Measurements from ENCODE around the gene SORBS2. TPM values are rescaled to one million over a fixed set of nuclear protein-coding genes. Genes with fewer than 3 reads are reported as not detected.

The SORBS2 gene
- total and polyA plus RNA-seq, 7 experiments from 2014 or later = 0.21 to 1.4 TPM; not detected in 5

DNA sequence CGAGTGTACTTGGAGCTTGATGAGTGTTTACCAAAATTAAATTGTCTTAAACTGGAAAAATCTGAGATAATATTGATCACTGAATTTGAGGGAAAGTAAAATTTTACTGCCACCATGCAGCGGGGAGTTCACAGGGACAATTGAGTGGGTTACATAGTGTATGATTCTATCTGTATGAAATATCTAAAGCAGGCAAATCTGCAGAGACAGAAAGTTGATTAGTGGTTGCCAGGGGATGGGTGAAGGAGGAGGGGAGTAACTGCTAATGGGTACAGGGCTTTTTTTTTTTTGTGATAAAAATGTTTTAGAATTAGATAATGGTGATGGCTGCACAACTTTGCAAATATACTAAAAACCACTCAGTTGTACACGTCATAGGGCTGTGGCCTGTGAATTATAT, 241.3 kb downstream of the SORBS2 start:
- Histone ChIP-seq H3K4me1 (ENCODE audit: control insufficient read depth in 2 of 2, insufficient read depth in 2 of 2, low read length in 2 of 2) (no peaks in the 10 kb centered on the region), H3K27ac (ENCODE audit: low read depth, low read length) (no peak overlapping the region), H3K4me3 (ENCODE audit: low read length) (no peak overlapping the region), H3K27me3 (ENCODE audit: control insufficient read depth in 2 of 2, insufficient read depth in 2 of 2, low read length in 2 of 2) (peaks cover 0 to 3% of the 10 kb centered on the region in 2 donors), H3K9me3 (ENCODE audit: control insufficient read depth in 2 of 3, low read length in 3 of 3) (no peaks in the 10 kb centered on the region), H3K36me3 (ENCODE audit: control insufficient read depth in 2 of 3, insufficient read depth in 3 of 3, low read length in 3 of 3) (no peaks in the 10 kb centered on the region)
- DNase-seq = no peak
- CTCF ChIA-PET = no interaction called here
- POLR2A ChIA-PET = no interaction called here
- Mint-ChIP-seq H3K4me3 (no peak overlapping the region), H3K4me1 (no peaks in the 10 kb centered on the region), H3K27ac (no peak overlapping the region), H3K36me3 (no peaks in the 10 kb centered on the region), H3K9me3 (peaks cover 0 to 2% (median 0%) of the 10 kb centered on the region in 11 donors), H3K27me3 (peaks cover 0 to 31% (median 14%) of the 10 kb centered on the region in 5 donors)
- intact Hi-C loops (cut with micrococcal nuclease) = no loop called here
- ATAC-seq = no peak

DNA sequence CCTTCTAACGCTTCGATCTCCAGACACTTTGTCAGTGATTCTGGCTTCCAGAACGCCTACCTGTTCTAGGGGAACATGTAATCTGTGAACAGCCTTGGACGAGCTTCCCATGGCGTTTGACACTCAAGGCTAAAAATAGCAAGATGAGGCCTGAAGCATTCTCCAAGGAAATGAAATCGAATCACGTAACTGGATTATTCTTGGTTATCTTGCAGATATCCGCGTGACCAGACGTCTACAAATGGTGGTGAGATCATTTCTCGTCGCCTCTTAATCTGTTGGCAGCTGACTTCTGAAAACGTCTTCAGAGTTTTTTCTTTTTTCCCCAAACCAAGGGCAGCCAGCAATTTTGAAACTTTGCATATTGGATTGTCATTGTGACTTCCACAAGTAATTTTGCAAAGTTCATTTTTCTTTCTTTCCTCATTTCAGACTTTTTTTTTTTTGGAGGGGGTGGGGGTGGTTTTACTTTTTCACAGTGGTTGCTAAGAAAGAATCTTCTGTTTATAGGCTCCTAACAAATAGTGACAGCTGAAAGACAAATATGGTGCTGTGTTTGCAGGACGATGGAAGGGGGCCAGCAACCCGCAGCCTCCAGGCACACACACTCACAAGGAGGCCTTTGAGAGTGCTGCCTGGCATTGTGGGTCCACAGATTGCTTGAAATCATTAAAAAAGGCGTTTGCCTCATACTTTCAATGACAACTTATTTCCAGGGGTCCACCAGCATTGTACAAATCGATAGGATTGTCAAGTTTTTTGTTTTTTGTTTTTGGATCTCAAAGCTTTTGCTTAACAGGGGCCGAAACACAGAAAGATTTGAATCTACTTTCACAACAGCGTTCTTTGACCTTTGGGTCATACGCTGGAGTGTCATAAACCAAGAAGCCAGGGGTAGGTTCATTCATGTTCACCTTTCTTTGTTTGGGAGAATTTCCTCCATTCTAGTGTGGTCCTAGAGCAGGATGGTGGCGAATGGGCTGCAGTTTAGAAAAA, 244.3 kb downstream of the SORBS2 start:
- no peak for ATAC-seq
- intact Hi-C loops (cut with micrococcal nuclease) = no loop called here

DNA sequence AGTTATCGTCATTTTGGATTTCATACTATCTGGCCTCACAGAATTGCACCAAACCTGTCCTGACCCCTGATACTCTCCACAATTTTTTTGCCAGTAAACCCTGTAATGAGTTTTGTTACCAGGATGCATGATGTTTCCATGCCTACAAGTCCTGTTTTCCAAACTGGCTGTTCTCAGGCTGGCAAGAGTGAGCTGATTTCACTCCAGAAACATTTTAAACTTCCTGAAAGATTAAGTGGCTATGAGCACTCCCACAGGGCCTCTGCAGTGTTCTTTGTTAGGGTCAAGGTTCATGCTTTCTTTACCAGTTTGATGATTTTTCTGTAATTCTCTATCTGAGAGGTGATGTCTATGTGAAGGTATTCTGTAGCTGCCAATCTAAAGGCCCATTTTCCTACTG, 245.0 kb downstream of the SORBS2 start:
- CTCF ChIA-PET = no interaction called here
- peaks cover 0 to 19% (median 4%) of the 10 kb centered on the region in 11 donors for H3K9me3 Mint-ChIP-seq
- H3K9me3 ChIP-seq (ENCODE audit: control insufficient read depth in 2 of 3, low read length in 3 of 3) = no peaks in the 10 kb centered on the region
- DNase-seq = no peak
- H3K36me3 ChIP-seq (ENCODE audit: control insufficient read depth in 2 of 3, insufficient read depth in 3 of 3, low read length in 3 of 3) = no peaks in the 10 kb centered on the region
- no peak for ATAC-seq
- no peaks in the 10 kb centered on the region for H3K4me1 Mint-ChIP-seq
- no peak overlapping the region for H3K27ac ChIP-seq (ENCODE audit: low read depth, low read length)
- intact Hi-C loops (cut with micrococcal nuclease) = no loop called here
- no peak overlapping the region for H3K27ac Mint-ChIP-seq
- peaks cover 2 to 25% (median 14%) of the 10 kb centered on the region in 5 donors for H3K27me3 Mint-ChIP-seq
- H3K4me1 ChIP-seq (ENCODE audit: control insufficient read depth in 2 of 2, insufficient read depth in 2 of 2, low read length in 2 of 2) = no peaks in the 10 kb centered on the region
- H3K4me3 ChIP-seq (ENCODE audit: low read length) = no peak overlapping the region
- H3K27me3 ChIP-seq (ENCODE audit: control insufficient read depth in 2 of 2, insufficient read depth in 2 of 2, low read length in 2 of 2) = peaks cover 0 to 3% of the 10 kb centered on the region in 2 donors
- H3K36me3 Mint-ChIP-seq = peaks cover 0 to 3% (median 0%) of the 10 kb centered on the region in 5 donors
- H3K4me3 Mint-ChIP-seq = no peak overlapping the region
- POLR2A ChIA-PET = no interaction called here

More for the DNA sequence above, 244.3 kb downstream of the SORBS2 start:
- no peaks in the 10 kb centered on the region for H3K4me1 ChIP-seq (ENCODE audit: control insufficient read depth in 2 of 2, insufficient read depth in 2 of 2, low read length in 2 of 2)
- Mint-ChIP-seq H3K27ac (no peak overlapping the region), H3K36me3 (peaks cover 0 to 3% (median 0%) of the 10 kb centered on the region in 5 donors), H3K27me3 (peaks cover 2 to 20% (median 11%) of the 10 kb centered on the region in 5 donors), H3K9me3 (peaks cover 0 to 19% (median 4%) of the 10 kb centered on the region in 11 donors), H3K4me1 (no peaks in the 10 kb centered on the region), H3K4me3 (no peak overlapping the region)
- ChIA-PET CTCF (no interaction called here), POLR2A (no interaction called here)
- no peaks in the 10 kb centered on the region for H3K9me3 ChIP-seq (ENCODE audit: control insufficient read depth in 2 of 3, low read length in 3 of 3)
- H3K4me3 ChIP-seq (ENCODE audit: low read length) = no peak overlapping the region
- no peak overlapping the region for H3K27ac ChIP-seq (ENCODE audit: low read depth, low read length)
- H3K36me3 ChIP-seq (ENCODE audit: control insufficient read depth in 2 of 3, insufficient read depth in 3 of 3, low read length in 3 of 3) = no peaks in the 10 kb centered on the region
- H3K27me3 ChIP-seq (ENCODE audit: control insufficient read depth in 2 of 2, insufficient read depth in 2 of 2, low read length in 2 of 2) = peaks cover 0 to 3% of the 10 kb centered on the region in 2 donors
- DNase-seq = no peak

DNA sequence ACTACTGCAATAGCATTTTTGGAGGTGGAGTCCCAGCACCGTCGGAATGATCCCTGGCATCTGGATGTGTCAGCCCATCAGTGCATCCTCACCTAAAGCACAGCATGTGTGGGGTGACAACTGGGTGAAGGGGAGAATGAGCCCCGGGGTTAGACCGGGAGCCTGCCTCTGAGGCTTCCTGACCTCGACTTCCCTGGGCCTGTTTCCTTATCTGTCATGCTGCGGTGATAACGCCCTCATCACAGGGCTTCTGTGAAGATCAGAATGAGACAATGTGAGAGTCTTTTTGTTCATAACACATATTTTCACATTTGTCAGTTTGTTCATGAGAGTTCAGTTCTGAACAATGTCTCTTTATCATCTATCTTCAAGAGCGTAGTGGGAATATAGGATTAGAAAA, 245.6 kb downstream of the SORBS2 start:
- Mint-ChIP-seq H3K36me3 (peaks cover 0 to 3% (median 0%) of the 10 kb centered on the region in 5 donors), H3K9me3 (peaks cover 0 to 23% (median 4%) of the 10 kb centered on the region in 11 donors), H3K4me3 (no peak overlapping the region), H3K27ac (no peak overlapping the region), H3K27me3 (peaks cover 2 to 24% (median 17%) of the 10 kb centered on the region in 5 donors), H3K4me1 (no peaks in the 10 kb centered on the region)
- ChIA-PET POLR2A (no interaction called here), CTCF (no interaction called here)
- DNase-seq (no peak), ATAC-seq (no peak)
- Histone ChIP-seq H3K36me3 (ENCODE audit: control insufficient read depth in 2 of 3, insufficient read depth in 3 of 3, low read length in 3 of 3) (no peaks in the 10 kb centered on the region), H3K27ac (ENCODE audit: low read depth, low read length) (no peak overlapping the region), H3K27me3 (ENCODE audit: control insufficient read depth in 2 of 2, insufficient read depth in 2 of 2, low read length in 2 of 2) (peaks cover 0 to 3% of the 10 kb centered on the region in 2 donors), H3K9me3 (ENCODE audit: control insufficient read depth in 2 of 3, low read length in 3 of 3) (no peaks in the 10 kb centered on the region), H3K4me1 (ENCODE audit: control insufficient read depth in 2 of 2, insufficient read depth in 2 of 2, low read length in 2 of 2) (no peaks in the 10 kb centered on the region), H3K4me3 (ENCODE audit: low read length) (no peak overlapping the region)
- intact Hi-C loops (cut with micrococcal nuclease) = no loop called here

DNA sequence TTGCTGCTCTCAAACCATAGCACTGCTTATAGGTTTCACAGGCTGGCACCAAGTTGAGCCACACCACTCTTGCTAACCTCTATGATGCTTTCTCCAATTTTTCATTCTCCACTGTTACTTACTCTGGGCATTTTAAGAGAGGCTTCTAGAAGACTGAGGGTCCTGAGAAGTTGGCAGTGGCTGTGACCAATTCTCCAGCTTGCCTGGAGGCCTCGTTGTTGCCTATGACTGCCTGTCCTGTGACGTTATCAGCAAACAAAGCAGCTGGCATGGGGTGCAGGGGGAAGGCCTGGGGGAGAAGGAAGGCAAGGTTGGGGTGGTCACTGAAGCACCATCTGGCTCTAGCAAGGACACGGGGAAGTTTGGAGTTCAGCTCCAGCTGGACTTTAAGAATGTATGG, 246.3 kb downstream of the SORBS2 start:
- H3K9me3 ChIP-seq (ENCODE audit: control insufficient read depth in 2 of 3, low read length in 3 of 3) = no peaks in the 10 kb centered on the region
- CTCF ChIA-PET = no interaction called here
- no peaks in the 10 kb centered on the region for H3K4me1 ChIP-seq (ENCODE audit: control insufficient read depth in 2 of 2, insufficient read depth in 2 of 2, low read length in 2 of 2)
- POLR2A ChIA-PET = no interaction called here
- Mint-ChIP-seq H3K4me3 (no peak overlapping the region), H3K27ac (no peak overlapping the region), H3K9me3 (peaks cover 0 to 23% (median 4%) of the 10 kb centered on the region in 11 donors), H3K36me3 (peaks cover 0 to 3% (median 0%) of the 10 kb centered on the region in 5 donors), H3K27me3 (peaks cover 2 to 28% (median 17%) of the 10 kb centered on the region in 5 donors), H3K4me1 (no peaks in the 10 kb centered on the region)
- H3K4me3 ChIP-seq (ENCODE audit: low read length) = no peak overlapping the region
- ATAC-seq (no peak), DNase-seq (no peak)
- no peak overlapping the region for H3K27ac ChIP-seq (ENCODE audit: low read depth, low read length)
- intact Hi-C loops (cut with micrococcal nuclease) = no loop called here
- H3K27me3 ChIP-seq (ENCODE audit: control insufficient read depth in 2 of 2, insufficient read depth in 2 of 2, low read length in 2 of 2) = peaks cover 0 to under 1% of the 10 kb centered on the region in 2 donors
- H3K36me3 ChIP-seq (ENCODE audit: control insufficient read depth in 2 of 3, insufficient read depth in 3 of 3, low read length in 3 of 3) = no peaks in the 10 kb centered on the region

DNA sequence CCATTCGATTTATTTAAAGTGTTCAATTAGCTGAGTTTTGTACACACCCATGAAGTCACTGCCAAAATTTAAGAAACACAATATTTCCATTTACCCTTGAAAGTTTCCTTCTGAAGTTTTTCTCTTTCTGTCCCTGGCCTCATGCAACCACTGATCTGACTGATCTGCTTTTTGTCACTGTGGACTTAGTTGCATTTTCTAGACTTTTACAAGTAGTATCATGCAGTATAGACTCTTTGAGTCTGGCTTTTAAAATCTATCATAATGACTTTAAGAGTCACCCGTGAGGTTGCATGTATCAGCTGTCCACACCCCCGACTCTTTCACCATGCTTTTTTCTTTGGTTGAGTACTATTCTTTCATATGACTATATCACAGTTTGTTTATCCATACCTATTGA, 247.6 kb downstream of the SORBS2 start:
- H3K27me3 Mint-ChIP-seq = peaks cover 2 to 32% (median 19%) of the 10 kb centered on the region in 5 donors
- H3K36me3 Mint-ChIP-seq = peaks cover 0 to 3% (median 0%) of the 10 kb centered on the region in 5 donors
- H3K36me3 ChIP-seq (ENCODE audit: control insufficient read depth in 2 of 3, insufficient read depth in 3 of 3, low read length in 3 of 3) = no peaks in the 10 kb centered on the region
- H3K27ac ChIP-seq (ENCODE audit: low read depth, low read length) = no peak overlapping the region
- no peak for ATAC-seq
- no peaks in the 10 kb centered on the region for H3K4me1 ChIP-seq (ENCODE audit: control insufficient read depth in 2 of 2, insufficient read depth in 2 of 2, low read length in 2 of 2)
- ChIA-PET POLR2A (no interaction called here), CTCF (no interaction called here)
- H3K4me3 ChIP-seq (ENCODE audit: low read length) = no peak overlapping the region
- no peaks in the 10 kb centered on the region for H3K27me3 ChIP-seq (ENCODE audit: control insufficient read depth in 2 of 2, insufficient read depth in 2 of 2, low read length in 2 of 2)
- H3K9me3 Mint-ChIP-seq = peaks cover 0 to 23% (median 4%) of the 10 kb centered on the region in 11 donors
- intact Hi-C loops (cut with micrococcal nuclease) = no loop called here
- H3K4me1 Mint-ChIP-seq = no peaks in the 10 kb centered on the region
- H3K27ac Mint-ChIP-seq = no peak overlapping the region
- DNase-seq = no peak
- no peak overlapping the region for H3K4me3 Mint-ChIP-seq
- no peaks in the 10 kb centered on the region for H3K9me3 ChIP-seq (ENCODE audit: control insufficient read depth in 2 of 3, low read length in 3 of 3)
